ENCODE data around the gene UBE2E2.

Gene UBE2E2

GRCh38 chr3:23587513-23587912, 384.4 kb downstream of the UBE2E2 start:
- ATAC-seq = peak; percentile 44; the same call in 2 of the 3 replicates
- no peak for TF ChIP-seq POU6F1 (CRISPR knock-in tag; IDR thresholded peaks at IDR 0.05; ENCODE audit: borderline replicate concordance, low read depth)
- TF ChIP-seq ZFP3 (CRISPR knock-in tag; IDR thresholded peaks at IDR 0.05) = no peak
- peak; percentile 63 for TF ChIP-seq ISL1 (CRISPR knock-in tag; IDR thresholded peaks at IDR 0.05)

GRCh38 chr3:23588547-23588946, 385.4 kb downstream of the UBE2E2 start:
- no peak for ATAC-seq
- TF ChIP-seq TSHZ2 (CRISPR knock-in tag; IDR thresholded peaks at IDR 0.05) (no peak), ZFP30 (CRISPR knock-in tag; IDR thresholded peaks at IDR 0.05) (no peak), TOX (CRISPR knock-in tag; IDR thresholded peaks at IDR 0.05; ENCODE audit: borderline replicate concordance) (no peak), ZC3H10 (CRISPR knock-in tag; IDR thresholded peaks at IDR 0.05) (no peak), GLIS3 (CRISPR knock-in tag; IDR thresholded peaks at IDR 0.05) (no peak), ZFP3 (CRISPR knock-in tag; IDR thresholded peaks at IDR 0.05) (no peak), CSRNP3 (CRISPR knock-in tag; IDR thresholded peaks at IDR 0.05) (no peak), CSDC2 (CRISPR knock-in tag; IDR thresholded peaks at IDR 0.05) (no peak), TCF4 (CRISPR knock-in tag; IDR thresholded peaks at IDR 0.05; ENCODE audit: borderline replicate concordance) (no peak), RARB (CRISPR knock-in tag; IDR thresholded peaks at IDR 0.05) (no peak), ZNF565 (CRISPR knock-in tag; conservative IDR thresholded peaks at IDR 0.05; ENCODE audit: low read depth) (no peak), ESRRG (CRISPR knock-in tag; IDR thresholded peaks at IDR 0.05) (no peak), ISL1 (CRISPR knock-in tag; IDR thresholded peaks at IDR 0.05) (no peak), SNAI2 (CRISPR knock-in tag; IDR thresholded peaks at IDR 0.05) (no peak), POU6F1 (CRISPR knock-in tag; IDR thresholded peaks at IDR 0.05; ENCODE audit: borderline replicate concordance, low read depth) (no peak)

- no peak for ATAC-seq
- no peak for TF ChIP-seq ZC3H10 (CRISPR knock-in tag; IDR thresholded peaks at IDR 0.05)
- no peak for TF ChIP-seq TSHZ2 (CRISPR knock-in tag; IDR thresholded peaks at IDR 0.05)
- no peak for TF ChIP-seq POU6F1 (CRISPR knock-in tag; IDR thresholded peaks at IDR 0.05; ENCODE audit: borderline replicate concordance, low read depth)
- TF ChIP-seq CREB5 (CRISPR knock-in tag; IDR thresholded peaks at IDR 0.05; ENCODE audit: low read depth) = no peak
- no peak for TF ChIP-seq ESRRG (CRISPR knock-in tag; IDR thresholded peaks at IDR 0.05)
Measured at GRCh38 chr3:23589602-23590001, 386.5 kb downstream of the UBE2E2 start.
